HG03066 (cell line): ENCODE results near the gene ZNF592.

Experiments used
- ATAC-seq: cut with Tn5 transposase; IDR thresholded peaks from one replicate; pipeline ENCODE4 v1.9.1; 2021; ENCODE audit warnings: low read depth; ENCODE audit not compliant: unreplicated experiment

Gene ZNF592

GRCh38 chr15:84748274-84749110 lies at the start of gene ZNF592:
TSS of gene ZNF592 (plus strand) at chr15:84748592. CDS start at chr15:84782676, 34,084 bp downstream.
- ATAC-seq, result peak; percentile 43

GRCh38 chr15:84699538-84700191 lies 48.7 kb upstream of the ZNF592 start:
- ATAC-seq, result no peak

- ATAC-seq, result no peak
Measured at GRCh38 chr15:84702961-84703482, 45.4 kb upstream of the ZNF592 start.

- ATAC-seq, result no peak
Measured at GRCh38 chr15:84703808-84704207, 44.6 kb upstream of the ZNF592 start.

- ATAC-seq, result no peak
Measured at GRCh38 chr15:84714372-84714771, 34.0 kb upstream of the ZNF592 start.

- ATAC-seq, result no peak
Measured at GRCh38 chr15:84714821-84715220, 33.6 kb upstream of the ZNF592 start.

- ATAC-seq, result peak; percentile 5
Measured at GRCh38 chr15:84715441-84716035, 32.9 kb upstream of the ZNF592 start.

GRCh38 chr15:84716036-84716732 lies 32.2 kb upstream of the ZNF592 start, which contains the start of gene SEC11A:
TSS of gene SEC11A (minus strand) at chr15:84716139. CDS start at chr15:84716075, 64 bp downstream.
- peak; percentile 88 for ATAC-seq

GRCh38 chr15:84721371-84721770 lies 27.0 kb upstream of the ZNF592 start:
- no peak for ATAC-seq

- no peak for ATAC-seq
Measured at GRCh38 chr15:84722628-84723027, 25.8 kb upstream of the ZNF592 start.

GRCh38 chr15:84725001-84725491 lies 23.3 kb upstream of the ZNF592 start:
- ATAC-seq, result no peak

- ATAC-seq, result no peak
Measured at GRCh38 chr15:84727429-84727828, 21.0 kb upstream of the ZNF592 start.

GRCh38 chr15:84731774-84732173 lies 16.6 kb upstream of the ZNF592 start:
- ATAC-seq, result no peak

- peak; percentile 65 for ATAC-seq
Measured at GRCh38 chr15:84734794-84735479, 13.5 kb upstream of the ZNF592 start.

- ATAC-seq, result peak; percentile 36
Measured at GRCh38 chr15:84735480-84736061, 12.8 kb upstream of the ZNF592 start.

GRCh38 chr15:84736375-84736774 lies 12.0 kb upstream of the ZNF592 start:
- peak; percentile 62 for ATAC-seq

- ATAC-seq, result no peak
Measured at GRCh38 chr15:84737005-84737404, 11.4 kb upstream of the ZNF592 start.

- no peak for ATAC-seq
Measured at GRCh38 chr15:84740691-84741090, 7.7 kb upstream of the ZNF592 start.

- no peak for ATAC-seq
Measured at GRCh38 chr15:84741121-84741520, 7.3 kb upstream of the ZNF592 start.
